Fibroblast of villous mesenchyme (primary cell): Measurements from ENCODE around the gene ADAMTSL1. TPM values are rescaled to one million over a fixed set of nuclear protein-coding genes. Genes with fewer than 3 reads are reported as not detected.

Experiments used
- DNase-seq: peaks from one replicate; pipeline ENCODE4 v3.0.0-alpha.2; 2010; ENCODE audit warnings: low read depth
- H3K4me3 ChIP-seq: 2 replicates; pipeline ENCODE4 v1.5.1; 2011; ENCODE audit warnings: low read depth, mild to moderate bottlenecking, low read length
- CTCF ChIP-seq: IDR thresholded peaks from 2 replicates; pipeline ENCODE4 v1.5.1; 2012; ENCODE audit warnings: low read depth, mild to moderate bottlenecking, low read length; ENCODE audit not compliant: insufficient read depth
- total RNA-seq: library from RNA; depleted of rRNA; stranded (reverse); fragments of >200 nt; gene quantifications from 2 replicates; pipeline ENCODE4 v1.2.3, GENCODE V29; 2012

ADAMTSL1 gene
- total RNA-seq, 1 donor, result 3.0 TPM

GRCh38 chr9:18911714-18912342 is 437.9 kb downstream of the ADAMTSL1 start:
- H3K4me3 ChIP-seq, result no peak overlapping the region
- no peak for TF ChIP-seq CTCF
- DNase-seq, result no peak

GRCh38 chr9:18920141-18921084 is 446.5 kb downstream of the ADAMTSL1 start:
- H3K4me3 ChIP-seq, result no peak overlapping the region
- no peak for DNase-seq
- TF ChIP-seq CTCF, result no peak

GRCh38 chr9:18921366-18922075 is 447.6 kb downstream of the ADAMTSL1 start:
- no peak for DNase-seq
- H3K4me3 ChIP-seq, result no peak overlapping the region
- TF ChIP-seq CTCF, result no peak

- DNase-seq, result no peak
- TF ChIP-seq CTCF, result no peak
- no peak overlapping the region for H3K4me3 ChIP-seq
These were observed 448.4 kb downstream of the ADAMTSL1 start for GRCh38 chr9:18922161-18922885.

- H3K4me3 ChIP-seq, result no peak overlapping the region
- no peak for TF ChIP-seq CTCF
- DNase-seq, result no peak
These were observed 449.2 kb downstream of the ADAMTSL1 start for GRCh38 chr9:18923167-18923566.
